Measurements from ENCODE around the gene TMEM167A.

- TF ChIP-seq CTCF (IDR thresholded peaks at IDR 0.05; ENCODE audit: low read depth, low read length) (no peak), POLR2A (IDR thresholded peaks at IDR 0.05; ENCODE audit: extremely low read depth, insufficient read length) (no peak), MAX (IDR thresholded peaks at IDR 0.05; ENCODE audit: low read depth, low read length) (no peak)
Measured at GRCh38 chr5:83025690-83026478, 51.3 kb downstream of the TMEM167A start.
